Measurements from ENCODE around the gene SMARCD3. TPM values are rescaled to one million over a fixed set of nuclear protein-coding genes. Genes with fewer than 3 reads are reported as not detected.

Gene SMARCD3
- total and polyA plus RNA-seq, 4 donors, result 1.8 to 5.6 (median 2.1) TPM

GRCh38 chr7:151194188-151194587 lies 54.3 kb downstream of the SMARCD3 start:
- DNase-seq (ENCODE audit: low spot score), result no peak
- Histone ChIP-seq H3K4me3 (ENCODE audit: low read depth in 1 of 3, low read length in 3 of 3) (no peak overlapping the region), H3K9ac (ENCODE audit: low read depth in 1 of 2, low read length in 2 of 2) (no peak overlapping the region), H3K9me3 (ENCODE audit: control insufficient read depth in 4 of 4, low read length in 3 of 4) (no peaks in the 10 kb centered on the region), H3K27ac (ENCODE audit: low read depth in 1 of 2, low read length in 2 of 2) (no peak overlapping the region), H3K4me1 (ENCODE audit: control insufficient read depth in 4 of 4, insufficient read depth in 4 of 4, low read length in 3 of 4) (no peaks in the 10 kb centered on the region), H3K36me3 (ENCODE audit: control insufficient read depth in 4 of 4, insufficient read depth in 3 of 4, low read depth in 1 of 4, low read length in 3 of 4) (no peaks in the 10 kb centered on the region), H3K27me3 (ENCODE audit: control insufficient read depth in 4 of 4, insufficient read depth in 4 of 4, low read length in 3 of 4) (peaks cover 0 to 9% (median under 1%) of the 10 kb centered on the region in 4 donors)
- TF ChIP-seq JUND (IDR thresholded peaks at IDR 0.05), result no peak
- TF ChIP-seq SP1 (IDR thresholded peaks at IDR 0.05), result no peak
- TF ChIP-seq ATF3 (IDR thresholded peaks at IDR 0.05), result no peak
- no peak for TF ChIP-seq FOXA2 (IDR thresholded peaks at IDR 0.05)
- TF ChIP-seq YY1 (IDR thresholded peaks at IDR 0.05), result no peak
- no peak for TF ChIP-seq RXRA (IDR thresholded peaks at IDR 0.05)
- TF ChIP-seq HNF4A (conservative IDR thresholded peaks at IDR 0.05), result no peak
- no peak for TF ChIP-seq TAF1 (conservative IDR thresholded peaks at IDR 0.05)
- no peak for TF ChIP-seq EGR1 (IDR thresholded peaks at IDR 0.05; ENCODE audit: low read depth in 2 of 2)
- no peak for TF ChIP-seq HNF4G (IDR thresholded peaks at IDR 0.05)
- TF ChIP-seq CTCF (IDR thresholded peaks at IDR 0.05; ENCODE audit: low read depth, low read length, missing input control), result no peak
- TF ChIP-seq RAD21 (IDR thresholded peaks at IDR 0.05), result no peak
- no peak for TF ChIP-seq FOXA1 (IDR thresholded peaks at IDR 0.05)
- no peak for TF ChIP-seq REST (IDR thresholded peaks at IDR 0.05)
- TF ChIP-seq NR2F2 (IDR thresholded peaks at IDR 0.05), result no peak
- TF ChIP-seq GABPA (IDR thresholded peaks at IDR 0.05 in 1 of 2, conservative IDR thresholded peaks at IDR 0.05 in 1 of 2), result no peak
- no peak for TF ChIP-seq ZBTB33 (IDR thresholded peaks at IDR 0.05)
- TF ChIP-seq MAX (IDR thresholded peaks at IDR 0.05), result no peak
- WGBS, result 73% methylated on average over 7 of the region's 7 CpGs
